HL-60 (cell line): ENCODE data around the gene NCKIPSD.

ENCODE experiments used
- DNase-seq, 2 experiments: peaks; one replicate each; pipeline ENCODE4 v3.0.0-alpha.2; 2010 to 2020; ENCODE audit warnings: low read depth in 1 of 2, low spot score in 1 of 2
- H3K27ac ChIP-seq: fragments of 250-450 bp; sonication (Bioruptor Pico); replicated peaks from 2 replicates; pipeline ENCODE4 v1.5.1; 2020; ENCODE audit warnings: mild to moderate bottlenecking, moderate library complexity
- H3K27me3 ChIP-seq: fragments of 250-450 bp; sonication (Bioruptor Pico); 2 replicates; pipeline ENCODE4 v1.5.1; 2021; ENCODE audit warnings: mild to moderate bottlenecking, moderate library complexity; ENCODE audit not compliant: insufficient read depth, poor library complexity, severe bottlenecking
- H3K4me3 ChIP-seq: replicated peaks from 2 replicates; pipeline ENCODE4 v1.5.1; 2011; ENCODE audit warnings: mild to moderate bottlenecking, control low read depth, low read length; ENCODE audit not compliant: insufficient read depth
- GABPA ChIP-seq: IDR thresholded peaks from 2 replicates; pipeline ENCODE4 v1.6.1; 2012; ENCODE audit warnings: low read depth
- POLR2AphosphoS5 ChIP-seq: IDR thresholded peaks from 2 replicates; pipeline ENCODE4 v1.6.1; 2012; ENCODE audit warnings: low read depth
- SPI1 ChIP-seq: IDR thresholded peaks from 2 replicates; pipeline ENCODE4 v1.6.1; 2012; ENCODE audit warnings: low read depth, mild to moderate bottlenecking, borderline replicate concordance
- TF ChIP-seq, protein P1 (sequence below): IDR thresholded peaks from 2 replicates; pipeline ENCODE4 v1.6.1; 2012; ENCODE audit warnings: low read depth; ENCODE audit not compliant: insufficient replicate concordance
- TF ChIP-seq, protein P2 (sequence below): IDR thresholded peaks from one replicate; pipeline ENCODE4 v1.5.1; 2011; ENCODE audit warnings: low read length, control low read depth, inconsistent platforms; ENCODE audit not compliant: insufficient read depth

Gene NCKIPSD

DNA sequence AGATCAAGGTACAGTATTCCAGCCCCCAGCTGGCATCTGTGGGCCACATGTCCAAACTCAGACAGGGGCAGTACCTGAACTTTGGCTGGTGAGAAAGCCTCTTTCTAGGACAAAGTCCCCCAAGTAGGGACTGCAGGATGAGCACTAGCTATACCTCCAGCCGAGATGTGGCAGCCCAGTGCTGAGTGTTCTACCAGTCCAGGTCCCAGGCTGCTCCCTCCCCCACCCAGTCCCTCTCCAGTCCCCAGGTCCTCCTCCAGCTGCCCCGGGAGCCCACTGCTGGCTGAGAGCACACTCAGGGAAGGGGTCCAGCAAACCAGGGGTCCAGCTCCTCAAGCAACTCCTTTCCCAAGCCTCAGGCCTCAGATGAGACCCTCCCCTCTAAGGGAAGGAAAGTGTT, 52.0 kb downstream of the NCKIPSD start:
- TF ChIP-seq POLR2AphosphoS5, result no peak
- TF ChIP-seq SPI1, result no peak
- TF ChIP-seq, protein P1, sequence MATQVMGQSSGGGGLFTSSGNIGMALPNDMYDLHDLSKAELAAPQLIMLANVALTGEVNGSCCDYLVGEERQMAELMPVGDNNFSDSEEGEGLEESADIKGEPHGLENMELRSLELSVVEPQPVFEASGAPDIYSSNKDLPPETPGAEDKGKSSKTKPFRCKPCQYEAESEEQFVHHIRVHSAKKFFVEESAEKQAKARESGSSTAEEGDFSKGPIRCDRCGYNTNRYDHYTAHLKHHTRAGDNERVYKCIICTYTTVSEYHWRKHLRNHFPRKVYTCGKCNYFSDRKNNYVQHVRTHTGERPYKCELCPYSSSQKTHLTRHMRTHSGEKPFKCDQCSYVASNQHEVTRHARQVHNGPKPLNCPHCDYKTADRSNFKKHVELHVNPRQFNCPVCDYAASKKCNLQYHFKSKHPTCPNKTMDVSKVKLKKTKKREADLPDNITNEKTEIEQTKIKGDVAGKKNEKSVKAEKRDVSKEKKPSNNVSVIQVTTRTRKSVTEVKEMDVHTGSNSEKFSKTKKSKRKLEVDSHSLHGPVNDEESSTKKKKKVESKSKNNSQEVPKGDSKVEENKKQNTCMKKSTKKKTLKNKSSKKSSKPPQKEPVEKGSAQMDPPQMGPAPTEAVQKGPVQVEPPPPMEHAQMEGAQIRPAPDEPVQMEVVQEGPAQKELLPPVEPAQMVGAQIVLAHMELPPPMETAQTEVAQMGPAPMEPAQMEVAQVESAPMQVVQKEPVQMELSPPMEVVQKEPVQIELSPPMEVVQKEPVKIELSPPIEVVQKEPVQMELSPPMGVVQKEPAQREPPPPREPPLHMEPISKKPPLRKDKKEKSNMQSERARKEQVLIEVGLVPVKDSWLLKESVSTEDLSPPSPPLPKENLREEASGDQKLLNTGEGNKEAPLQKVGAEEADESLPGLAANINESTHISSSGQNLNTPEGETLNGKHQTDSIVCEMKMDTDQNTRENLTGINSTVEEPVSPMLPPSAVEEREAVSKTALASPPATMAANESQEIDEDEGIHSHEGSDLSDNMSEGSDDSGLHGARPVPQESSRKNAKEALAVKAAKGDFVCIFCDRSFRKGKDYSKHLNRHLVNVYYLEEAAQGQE, result no peak
- no peak for TF ChIP-seq GABPA
- TF ChIP-seq, protein P2, sequence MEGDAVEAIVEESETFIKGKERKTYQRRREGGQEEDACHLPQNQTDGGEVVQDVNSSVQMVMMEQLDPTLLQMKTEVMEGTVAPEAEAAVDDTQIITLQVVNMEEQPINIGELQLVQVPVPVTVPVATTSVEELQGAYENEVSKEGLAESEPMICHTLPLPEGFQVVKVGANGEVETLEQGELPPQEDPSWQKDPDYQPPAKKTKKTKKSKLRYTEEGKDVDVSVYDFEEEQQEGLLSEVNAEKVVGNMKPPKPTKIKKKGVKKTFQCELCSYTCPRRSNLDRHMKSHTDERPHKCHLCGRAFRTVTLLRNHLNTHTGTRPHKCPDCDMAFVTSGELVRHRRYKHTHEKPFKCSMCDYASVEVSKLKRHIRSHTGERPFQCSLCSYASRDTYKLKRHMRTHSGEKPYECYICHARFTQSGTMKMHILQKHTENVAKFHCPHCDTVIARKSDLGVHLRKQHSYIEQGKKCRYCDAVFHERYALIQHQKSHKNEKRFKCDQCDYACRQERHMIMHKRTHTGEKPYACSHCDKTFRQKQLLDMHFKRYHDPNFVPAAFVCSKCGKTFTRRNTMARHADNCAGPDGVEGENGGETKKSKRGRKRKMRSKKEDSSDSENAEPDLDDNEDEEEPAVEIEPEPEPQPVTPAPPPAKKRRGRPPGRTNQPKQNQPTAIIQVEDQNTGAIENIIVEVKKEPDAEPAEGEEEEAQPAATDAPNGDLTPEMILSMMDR, result no peak
- no peak overlapping the region for H3K4me3 ChIP-seq
- H3K27ac ChIP-seq, result no peak overlapping the region
- no peak for DNase-seq
- no peaks in the 10 kb centered on the region for H3K27me3 ChIP-seq

DNA sequence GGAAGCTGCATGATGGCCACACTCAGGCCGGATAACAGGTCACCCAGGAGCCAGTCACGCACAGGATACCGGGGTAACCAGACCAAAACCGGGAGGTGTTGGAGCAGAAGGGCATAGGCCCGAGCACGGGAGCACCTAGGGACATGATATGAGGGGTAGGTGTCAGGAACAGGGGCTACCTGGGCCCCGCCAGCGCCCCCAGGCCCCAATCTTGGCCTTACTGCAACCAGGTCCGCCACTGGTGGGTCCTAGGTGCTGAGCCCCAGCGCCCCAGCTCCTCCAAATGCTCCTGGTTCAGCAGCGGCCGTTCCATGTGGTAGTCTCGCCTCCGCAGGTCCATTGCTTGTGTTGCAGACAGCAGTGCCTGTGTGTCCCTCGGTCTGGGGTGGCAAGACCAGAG, 52.5 kb downstream of the NCKIPSD start:
- Histone ChIP-seq H3K27ac (no peak overlapping the region), H3K27me3 (no peaks in the 10 kb centered on the region), H3K4me3 (no peak overlapping the region)
- TF ChIP-seq POLR2AphosphoS5 (no peak), GABPA (no peak), SPI1 (no peak)
- TF ChIP-seq, protein P2, result no peak
- TF ChIP-seq, protein P1, result no peak
- no peak for DNase-seq

DNA sequence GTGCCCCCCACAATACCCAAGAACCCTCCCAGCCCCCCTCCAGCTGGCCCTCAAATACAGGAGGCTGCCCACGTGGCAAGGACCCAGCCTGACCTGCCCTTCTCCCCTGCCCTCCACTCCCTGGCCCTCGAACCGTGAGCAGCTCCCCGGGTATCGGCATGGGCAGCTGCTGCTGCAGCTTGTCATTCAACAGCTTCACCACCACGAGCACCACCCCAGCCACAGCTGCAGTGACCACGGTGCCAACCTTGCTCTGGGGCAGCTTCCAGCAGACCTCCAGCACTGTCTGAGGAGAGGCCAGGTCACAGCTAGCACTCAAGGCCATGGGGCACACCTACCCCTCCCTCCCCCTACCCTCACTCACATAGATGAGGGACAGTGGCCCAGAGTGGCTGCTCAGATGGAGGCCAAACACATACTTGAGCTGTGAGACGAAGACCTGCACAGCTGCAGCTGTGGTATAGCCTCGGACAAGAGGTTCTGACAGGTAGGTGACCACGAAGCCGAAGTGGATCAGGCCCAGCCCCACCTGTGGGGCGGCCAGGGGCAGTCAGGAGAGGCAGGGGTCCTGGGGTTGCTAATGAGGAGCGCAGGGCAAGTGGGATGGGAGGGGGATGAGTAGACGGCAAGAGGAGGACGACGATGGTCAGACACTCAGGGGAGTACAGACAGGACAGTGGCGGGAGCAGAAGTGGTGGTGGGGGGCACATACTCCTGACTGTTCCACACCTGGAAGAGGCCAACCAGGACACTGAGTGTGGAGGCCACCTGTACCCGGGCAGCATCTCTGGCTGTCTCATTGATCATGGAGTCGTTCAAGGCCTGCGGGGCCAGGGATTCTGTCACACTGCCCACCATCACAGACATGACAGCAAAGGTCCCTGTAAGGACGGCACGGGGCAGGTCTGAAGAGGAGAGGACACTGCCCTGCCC, 53.9 kb downstream of the NCKIPSD start:
- no peak overlapping the region for H3K27ac ChIP-seq
- H3K4me3 ChIP-seq, result no peak overlapping the region
- DNase-seq, result no peak
- H3K27me3 ChIP-seq, result no peaks in the 10 kb centered on the region
- TF ChIP-seq SPI1 (no peak), POLR2AphosphoS5 (no peak), GABPA (no peak)
- TF ChIP-seq, protein P1, result no peak
- TF ChIP-seq, protein P2, result no peak
